K562 (cell line): Measurements from ENCODE around the gene APC2.

ENCODE experiments used
- BHLHE40 ChIP-seq: IDR thresholded peaks from 2 replicates; pipeline ENCODE4 v1.6.1; 2011; ENCODE audit warnings: low read length, improper control_type of control experiment
- CBX5 ChIP-seq: IDR thresholded peaks from 2 replicates; pipeline ENCODE4 v1.6.1; 2014; ENCODE audit warnings: low read depth, borderline replicate concordance
- KAT8 ChIP-seq: fragments of 450-650 bp; IDR thresholded peaks from 2 replicates; pipeline ENCODE4 v1.6.1; 2016; ENCODE audit warnings: low read depth, mild to moderate bottlenecking
- MYBL2 ChIP-seq, 2 experiments: fragments of 450-650 bp in 1 of 2; sonication (generic) in 1 of 2; formaldehyde crosslinking in 1 of 2; IDR thresholded peaks; 2 replicates each; pipeline versions ENCODE4 v1.6.1 to v1.8.1; 2017 to 2022; ENCODE audit warnings: borderline replicate concordance in 1 of 2, inconsistent platforms in 1 of 2, low read depth in 1 of 2, mild to moderate bottlenecking in 1 of 2, missing genetic modification reagents in 1 of 2, moderate library complexity in 1 of 2
- MYNN ChIP-seq, 2 experiments: sonication (generic); formaldehyde crosslinking in 1 of 2; IDR thresholded peaks; 2 replicates each; pipeline versions ENCODE4 v1.5.0 to v1.6.1; 2016 to 2020; ENCODE audit warnings: antibody characterized with exemption in 1 of 2, missing genetic modification reagents in 1 of 2
- NFYB ChIP-seq: IDR thresholded peaks from 2 replicates; pipeline ENCODE4 v1.6.1; 2011; ENCODE audit warnings: mild to moderate bottlenecking, moderate library complexity; ENCODE audit not compliant: insufficient read length; ENCODE audit errors: extremely low read depth
- SMAD1 ChIP-seq: fragments of 150-350 bp; IDR thresholded peaks from 2 replicates; pipeline ENCODE4 v1.6.1; 2014; ENCODE audit warnings: low read length, low read depth; ENCODE audit not compliant: partially characterized antibody
- SOX6 ChIP-seq: fragments of 450-650 bp; IDR thresholded peaks from 2 replicates; pipeline ENCODE4 v1.6.1; 2014; ENCODE audit warnings: mild to moderate bottlenecking
- SRSF1 ChIP-seq: fragments of 200-400 bp; formaldehyde crosslinking; IDR thresholded peaks from 2 replicates; pipeline ENCODE4 v1.6.1; 2017; ENCODE audit warnings: mild to moderate bottlenecking, low read depth, low read length, moderate library complexity
- YY1 ChIP-seq, 3 experiments: IDR thresholded peaks; 2 replicates each; pipeline ENCODE4 v1.6.1; 2011; ENCODE audit warnings: low read length in 2 of 3, mild to moderate bottlenecking in 2 of 3, moderate library complexity in 2 of 3, borderline replicate concordance in 1 of 3, control low read depth in 1 of 3, low read depth in 1 of 3; ENCODE audit not compliant: insufficient read depth in 3 of 3, insufficient replicate concordance in 2 of 3, control insufficient read depth in 1 of 3, insufficient read length in 1 of 3; ENCODE audit errors: extremely low read depth in 1 of 3
- ZBTB1 ChIP-seq: sonication (generic); formaldehyde crosslinking; IDR thresholded peaks from 2 replicates; pipeline ENCODE4 v1.8.1; 2023; ENCODE audit warnings: missing genetic modification reagents, low read depth, mild to moderate bottlenecking, borderline replicate concordance
- ZBTB33 ChIP-seq: sonication (generic); formaldehyde crosslinking; IDR thresholded peaks from 2 replicates; pipeline ENCODE4 v1.8.1; 2023; ENCODE audit warnings: mild to moderate bottlenecking, missing genetic modification reagents

- TF ChIP-seq MYNN (IDR thresholded peaks at IDR 0.05) (no peak), MYNN (CRISPR knock-in tag; IDR thresholded peaks at IDR 0.05) (no peak), ZBTB33 (CRISPR knock-in tag) (no peak), ZBTB1 (CRISPR knock-in tag) (no peak), CBX5 (no peak), NFYB (no peak), SOX6 (no peak), BHLHE40 (no peak), KAT8 (no peak), MYBL2 (IDR thresholded peaks at IDR 0.05; ENCODE audit: low read depth) (no peak), MYBL2 (CRISPR knock-in tag; IDR thresholded peaks at IDR 0.05; ENCODE audit: borderline replicate concordance) (no peak), YY1 (IDR thresholded peaks at IDR 0.05; ENCODE audit: borderline replicate concordance in 1 of 3, control insufficient read depth in 1 of 3, extremely low read depth in 1 of 3, insufficient read depth in 3 of 3, insufficient read length in 1 of 3, insufficient replicate concordance in 2 of 3, low read depth in 1 of 3, low read length in 2 of 3) (no peak), SRSF1 (no peak), SMAD1 (no peak)
Observed at GRCh38 chr19:1503925-1504773, 54.2 kb downstream of the APC2 start.
